ENCODE measurements around the gene CACNA2D4. TPM values are rescaled to one million over a fixed set of nuclear protein-coding genes. Genes with fewer than 3 reads are reported as not detected.

Gene CACNA2D4, protein sequence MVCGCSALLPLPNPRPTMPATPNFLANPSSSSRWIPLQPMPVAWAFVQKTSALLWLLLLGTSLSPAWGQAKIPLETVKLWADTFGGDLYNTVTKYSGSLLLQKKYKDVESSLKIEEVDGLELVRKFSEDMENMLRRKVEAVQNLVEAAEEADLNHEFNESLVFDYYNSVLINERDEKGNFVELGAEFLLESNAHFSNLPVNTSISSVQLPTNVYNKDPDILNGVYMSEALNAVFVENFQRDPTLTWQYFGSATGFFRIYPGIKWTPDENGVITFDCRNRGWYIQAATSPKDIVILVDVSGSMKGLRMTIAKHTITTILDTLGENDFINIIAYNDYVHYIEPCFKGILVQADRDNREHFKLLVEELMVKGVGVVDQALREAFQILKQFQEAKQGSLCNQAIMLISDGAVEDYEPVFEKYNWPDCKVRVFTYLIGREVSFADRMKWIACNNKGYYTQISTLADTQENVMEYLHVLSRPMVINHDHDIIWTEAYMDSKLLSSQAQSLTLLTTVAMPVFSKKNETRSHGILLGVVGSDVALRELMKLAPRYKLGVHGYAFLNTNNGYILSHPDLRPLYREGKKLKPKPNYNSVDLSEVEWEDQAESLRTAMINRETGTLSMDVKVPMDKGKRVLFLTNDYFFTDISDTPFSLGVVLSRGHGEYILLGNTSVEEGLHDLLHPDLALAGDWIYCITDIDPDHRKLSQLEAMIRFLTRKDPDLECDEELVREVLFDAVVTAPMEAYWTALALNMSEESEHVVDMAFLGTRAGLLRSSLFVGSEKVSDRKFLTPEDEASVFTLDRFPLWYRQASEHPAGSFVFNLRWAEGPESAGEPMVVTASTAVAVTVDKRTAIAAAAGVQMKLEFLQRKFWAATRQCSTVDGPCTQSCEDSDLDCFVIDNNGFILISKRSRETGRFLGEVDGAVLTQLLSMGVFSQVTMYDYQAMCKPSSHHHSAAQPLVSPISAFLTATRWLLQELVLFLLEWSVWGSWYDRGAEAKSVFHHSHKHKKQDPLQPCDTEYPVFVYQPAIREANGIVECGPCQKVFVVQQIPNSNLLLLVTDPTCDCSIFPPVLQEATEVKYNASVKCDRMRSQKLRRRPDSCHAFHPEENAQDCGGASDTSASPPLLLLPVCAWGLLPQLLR
- 1 to 10 TPM; 1.0 to 3.0 (median 1.9) TPM for total RNA-seq
- 1.2 TPM for polyA plus RNA-seq
- long read RNA-seq, donor 1, partial matches to known transcripts, result 0 of 3 reads
- long read RNA-seq, donor 1, other reads (novel, unspliced or antisense), result 3 of 3 reads
- long read RNA-seq, donor 2, partial matches to known transcripts, result 2 of 2 reads
- long read RNA-seq, donor 2, other reads (novel, unspliced or antisense), result 0 of 2 reads
- long read RNA-seq, donor 3, partial matches to known transcripts, result 0 of 3 reads
- long read RNA-seq, donor 3, other reads (novel, unspliced or antisense), result 2 of 3 reads
- long read RNA-seq, donor 4, partial matches to known transcripts, result 0 of 1 reads
- long read RNA-seq, donor 4, other reads (novel, unspliced or antisense), result 1 of 1 reads

DNA sequence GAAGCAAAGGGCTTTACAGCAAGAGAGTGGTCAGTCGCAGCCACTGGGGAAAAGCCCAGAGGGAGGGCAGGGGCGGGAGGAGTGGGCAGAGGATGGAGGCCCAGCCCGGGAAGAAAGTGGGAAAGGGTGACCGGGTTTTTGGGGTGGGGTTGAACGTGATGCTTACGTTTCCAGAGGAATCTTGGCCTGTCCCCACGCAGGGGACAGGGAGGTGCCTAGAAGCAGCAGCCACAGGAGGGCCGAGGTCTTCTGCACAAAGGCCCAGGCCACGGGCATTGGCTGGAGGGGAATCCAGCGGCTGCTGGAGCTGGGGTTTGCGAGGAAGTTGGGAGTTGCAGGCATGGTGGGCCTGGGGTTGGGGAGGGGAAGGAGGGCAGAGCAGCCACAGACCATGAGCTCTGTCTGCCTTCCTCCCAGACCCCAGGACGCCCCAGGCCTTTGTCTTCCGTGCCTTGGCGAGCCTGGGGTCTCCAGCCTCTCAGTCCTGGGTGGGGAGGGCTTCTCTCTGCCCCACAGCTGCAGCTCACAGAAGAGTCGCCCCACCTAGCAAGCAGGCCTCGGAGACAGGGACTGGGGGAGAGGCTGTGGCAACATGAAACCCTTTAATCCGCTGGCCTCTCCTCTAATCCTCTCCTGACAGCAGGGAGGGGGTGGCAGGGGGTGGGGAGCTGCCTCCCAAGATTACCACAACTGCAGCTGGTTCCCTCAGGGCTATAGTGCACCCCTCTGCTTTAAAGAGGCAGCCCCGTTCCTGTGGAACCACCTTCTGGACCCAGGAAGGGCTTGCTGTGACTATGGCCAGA lies at the start of gene CACNA2D4:
TSS of gene CACNA2D4 (minus strand) at position 572 of the 803 bp plus-strand sequence. CDS start at position 393, 179 bp downstream.
- Histone ChIP-seq H3K27me3 (ENCODE audit: control insufficient read depth, insufficient read depth) (no peaks in the 10 kb centered on the region), H3K9me3 (ENCODE audit: control insufficient read depth, low read length) (no peaks in the 10 kb centered on the region), H3K4me3 (ENCODE audit: low read length) (no peak within 1 kb of the TSS), H3K27ac (ENCODE audit: low read length) (no peak within 1 kb of the TSS), H3K4me1 (ENCODE audit: control insufficient read depth, insufficient read depth, low read length) (peaks cover 5% of the 10 kb centered on the region)
- intact Hi-C loops (cut with DNase I), result no loop called here
- 59% methylated on average over 18 of the region's 18 CpGs for WGBS
- peak in 2 of 3 donors; percentile 38 to 52 for DNase-seq
- no peak for ATAC-seq

DNA sequence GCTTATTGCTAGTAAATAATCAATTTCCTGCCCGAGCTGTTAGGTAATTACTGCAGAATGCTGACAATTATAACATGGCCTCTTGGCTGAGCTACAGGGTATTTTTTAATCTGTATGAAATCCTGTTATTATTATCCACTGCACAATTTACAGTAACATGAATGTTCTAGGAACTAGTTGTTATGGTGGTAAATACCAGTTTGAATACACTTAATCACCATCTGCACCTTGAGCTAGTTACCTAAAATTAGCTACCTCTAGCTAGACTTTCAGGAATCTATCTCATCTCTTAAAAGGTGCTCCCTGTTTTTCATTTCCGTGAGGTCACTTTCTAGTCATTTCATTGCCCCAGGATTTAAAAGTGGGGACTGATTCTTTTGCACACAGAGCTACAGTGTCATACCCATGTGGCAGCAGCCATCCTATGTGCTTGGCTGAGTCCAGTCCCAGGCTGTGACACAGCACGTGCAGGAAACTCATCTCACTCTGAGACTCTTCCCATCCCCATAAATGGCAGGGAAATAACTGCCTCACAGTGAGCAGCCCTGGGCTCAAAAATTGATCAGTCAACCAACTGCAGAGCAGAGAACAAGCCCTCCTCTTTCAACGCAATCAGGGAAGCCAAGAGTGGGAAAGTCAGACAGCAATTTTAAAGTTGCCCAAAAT lies 48.2 kb upstream of the CACNA2D4 start:
- Histone ChIP-seq H3K9me3 (ENCODE audit: control insufficient read depth, low read length) (no peaks in the 10 kb centered on the region), H3K4me3 (ENCODE audit: low read length) (no peak overlapping the region), H3K4me1 (ENCODE audit: control insufficient read depth, insufficient read depth, low read length) (no peaks in the 10 kb centered on the region), H3K27me3 (ENCODE audit: control insufficient read depth, insufficient read depth) (no peaks in the 10 kb centered on the region), H3K27ac (ENCODE audit: low read length) (no peak overlapping the region)
- intact Hi-C loops (cut with DNase I), result no loop called here
- peak; percentile 76 to 86 for ATAC-seq
- peak in 1 of 3 donors; percentile 40 for DNase-seq
- WGBS, result 68% methylated on average over 4 of the region's 4 CpGs

DNA sequence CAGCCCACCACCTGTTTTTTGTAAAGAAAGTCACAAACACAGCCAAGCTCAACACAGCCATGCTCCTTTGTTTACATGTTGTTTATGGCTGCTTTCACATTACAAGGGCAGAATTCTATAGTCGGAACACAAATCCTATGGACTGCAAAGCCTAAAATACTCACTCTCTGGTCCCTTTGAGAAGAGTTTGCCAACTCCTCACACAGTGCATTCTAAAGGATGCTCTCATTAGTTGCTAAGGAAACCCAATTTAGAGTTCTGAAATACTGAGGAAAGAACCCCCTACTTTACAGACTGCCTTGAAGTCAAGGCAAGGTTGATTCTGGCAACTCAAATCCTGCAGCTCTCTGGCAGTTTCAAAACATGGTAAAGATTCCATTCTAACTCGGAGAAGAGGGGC lies 47.5 kb upstream of the CACNA2D4 start:
- Histone ChIP-seq H3K27ac (ENCODE audit: low read length) (no peak overlapping the region), H3K27me3 (ENCODE audit: control insufficient read depth, insufficient read depth) (no peaks in the 10 kb centered on the region), H3K4me3 (ENCODE audit: low read length) (no peak overlapping the region), H3K9me3 (ENCODE audit: control insufficient read depth, low read length) (no peaks in the 10 kb centered on the region), H3K4me1 (ENCODE audit: control insufficient read depth, insufficient read depth, low read length) (no peaks in the 10 kb centered on the region)
- ATAC-seq (no peak), DNase-seq (no peak)
- intact Hi-C loops (cut with DNase I), result no loop called here
- WGBS, result 90% methylated on average over 2 of the region's 2 CpGs

DNA sequence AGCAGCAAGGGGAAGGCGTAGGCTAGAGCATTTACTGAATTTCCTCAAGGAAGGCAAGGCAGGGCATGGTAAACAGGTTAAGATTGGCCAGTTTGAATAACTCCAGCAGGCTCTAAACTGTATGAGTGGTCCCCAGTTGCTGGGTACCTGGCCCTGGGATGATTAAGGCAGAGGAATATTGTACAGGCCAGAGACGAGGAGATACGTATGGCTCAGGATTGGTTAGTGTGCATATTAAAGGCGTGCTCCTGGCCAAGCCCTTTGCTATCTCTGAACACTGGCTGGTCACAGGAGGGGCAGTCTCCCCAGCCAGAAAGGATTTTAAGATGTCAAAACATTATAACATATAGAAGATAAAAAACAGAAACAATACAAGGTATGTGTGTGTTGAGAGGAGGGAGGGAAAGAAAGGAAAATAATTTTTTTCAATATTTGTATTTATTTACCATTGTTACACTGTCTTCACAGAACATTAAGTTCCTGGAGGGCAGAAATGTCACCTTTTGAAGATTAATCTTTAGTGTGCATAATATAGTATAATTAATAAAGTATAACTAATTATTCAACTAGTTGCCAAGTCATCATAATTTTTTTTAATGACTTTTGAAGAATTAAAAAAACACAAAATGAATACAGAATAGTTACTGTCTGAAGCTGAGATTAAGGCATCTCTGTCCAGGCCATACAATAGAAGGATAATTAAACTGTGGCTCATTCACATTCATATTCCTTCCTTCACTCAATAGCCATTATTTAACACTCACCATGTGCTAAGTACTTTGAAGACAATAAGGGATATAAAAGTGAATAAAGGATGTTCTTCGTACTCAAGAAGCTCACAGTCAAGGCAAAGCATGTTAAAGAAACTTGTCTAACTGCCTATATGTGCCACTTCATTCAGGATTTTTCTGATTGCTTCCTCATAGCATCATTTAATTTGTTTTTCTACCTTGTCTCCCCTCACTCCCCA lies 43.9 kb upstream of the CACNA2D4 start:
- Histone ChIP-seq H3K9me3 (ENCODE audit: control insufficient read depth, low read length) (no peaks in the 10 kb centered on the region), H3K4me3 (ENCODE audit: low read length) (no peak overlapping the region), H3K4me1 (ENCODE audit: control insufficient read depth, insufficient read depth, low read length) (no peaks in the 10 kb centered on the region), H3K27me3 (ENCODE audit: control insufficient read depth, insufficient read depth) (no peaks in the 10 kb centered on the region), H3K27ac (ENCODE audit: low read length) (no peak overlapping the region)
- DNase-seq (no peak), ATAC-seq (no peak)
- WGBS, result 90% methylated on average over 5 of the region's 5 CpGs
- intact Hi-C loops (cut with DNase I), result no loop called here

DNA sequence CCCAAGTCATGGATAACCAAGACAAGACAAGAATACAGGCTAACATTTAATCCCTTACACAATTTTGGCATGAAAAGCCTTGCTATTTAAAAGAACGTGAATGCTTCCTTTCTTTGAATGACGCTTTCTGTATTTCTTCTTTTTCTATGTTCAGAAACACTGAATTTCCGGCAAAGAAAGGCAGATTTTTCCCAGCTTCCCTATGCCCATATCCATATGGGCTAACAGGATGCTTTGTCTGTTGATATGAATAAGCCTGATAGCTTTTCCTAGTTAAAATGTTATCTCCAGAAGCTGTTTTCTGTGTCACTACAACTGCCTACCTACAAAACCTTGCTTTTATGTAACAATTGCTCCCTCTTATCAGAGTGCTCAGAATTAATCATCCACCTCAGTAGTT lies 38.3 kb upstream of the CACNA2D4 start:
- intact Hi-C loops (cut with DNase I), result no loop called here
- no peak overlapping the region for H3K4me3 ChIP-seq (ENCODE audit: low read length)
- 89% methylated on average over 3 of the region's 3 CpGs for WGBS

DNA sequence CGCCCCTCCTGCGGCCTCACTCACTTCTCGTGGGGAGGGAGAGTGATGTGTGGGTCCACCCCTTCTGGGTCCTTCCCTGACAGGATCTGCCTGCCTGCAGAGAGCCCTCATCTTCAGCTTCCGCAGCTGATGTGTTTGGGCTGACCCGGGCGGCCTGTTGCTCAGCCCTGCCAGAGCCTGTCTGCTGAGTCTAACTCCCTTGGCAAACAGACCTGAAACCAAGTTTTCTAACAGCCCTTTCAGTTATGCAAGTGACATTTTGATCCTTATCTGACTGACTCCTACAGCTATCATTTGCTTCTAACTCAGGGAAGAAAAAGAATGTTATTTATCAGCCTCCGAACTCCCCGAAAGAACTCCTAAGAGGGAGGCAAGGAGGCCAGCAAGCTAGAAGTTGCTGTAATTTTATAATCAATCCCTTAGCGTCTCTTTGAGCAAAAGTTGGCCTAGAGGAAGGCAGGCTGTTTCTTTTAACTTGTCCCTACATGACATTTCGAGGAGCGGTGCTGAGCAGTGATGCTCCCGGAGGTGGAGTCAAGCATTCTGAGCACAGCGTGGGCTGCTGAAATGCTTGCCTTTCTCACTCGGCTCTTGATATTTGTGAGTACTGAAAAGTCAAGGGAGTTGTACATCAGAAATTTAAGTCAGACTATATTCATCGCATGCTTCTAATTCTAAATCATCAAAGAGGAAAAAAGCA lies 31.5 kb upstream of the CACNA2D4 start:
- no peak overlapping the region for H3K27ac ChIP-seq (ENCODE audit: low read length)
- ATAC-seq, result peak; percentile 56 to 67
- H3K4me3 ChIP-seq (ENCODE audit: low read length), result no peak overlapping the region
- WGBS, result 55% methylated on average over 15 of the region's 15 CpGs
- DNase-seq, result peak in 2 of 3 donors; percentile 45 to 67
- H3K4me1 ChIP-seq (ENCODE audit: control insufficient read depth, insufficient read depth, low read length), result peaks cover 3% of the 10 kb centered on the region
- H3K9me3 ChIP-seq (ENCODE audit: control insufficient read depth, low read length), result no peaks in the 10 kb centered on the region
- intact Hi-C loops (cut with DNase I), result no loop called here
- H3K27me3 ChIP-seq (ENCODE audit: control insufficient read depth, insufficient read depth), result no peaks in the 10 kb centered on the region

More for the DNA sequence above, 38.3 kb upstream of the CACNA2D4 start:
- no peaks in the 10 kb centered on the region for H3K4me1 ChIP-seq (ENCODE audit: control insufficient read depth, insufficient read depth, low read length)
- DNase-seq, result no peak
- no peak for ATAC-seq
- no peak overlapping the region for H3K27ac ChIP-seq (ENCODE audit: low read length)
- H3K27me3 ChIP-seq (ENCODE audit: control insufficient read depth, insufficient read depth), result no peaks in the 10 kb centered on the region
- H3K9me3 ChIP-seq (ENCODE audit: control insufficient read depth, low read length), result no peaks in the 10 kb centered on the region

DNA sequence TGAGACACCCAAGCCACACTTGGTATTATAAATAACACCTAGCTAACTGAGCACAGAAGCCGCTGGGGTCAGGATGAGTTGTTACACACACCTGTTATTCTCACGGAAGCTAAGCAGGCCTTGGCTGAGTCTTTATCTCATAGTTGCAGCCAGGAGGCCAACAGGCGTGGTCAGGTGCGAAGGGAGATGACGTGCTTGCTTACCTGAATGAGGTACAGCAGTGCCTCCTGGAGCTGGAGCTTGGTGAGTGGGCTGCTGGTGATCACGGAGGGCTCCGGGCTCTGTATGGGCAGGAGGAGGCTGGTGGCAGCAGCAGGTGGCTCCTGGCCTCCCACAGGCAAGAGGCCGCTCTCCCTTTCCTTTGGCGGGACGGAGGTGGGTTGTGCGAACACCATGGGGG lies 30.4 kb upstream of the CACNA2D4 start:
- DNase-seq (peak in 2 of 3 donors; percentile 22 to 30), ATAC-seq (peak in 1 of 2 donors; percentile 33)
- H3K9me3 ChIP-seq (ENCODE audit: control insufficient read depth, low read length), result no peaks in the 10 kb centered on the region
- 97% methylated on average over 11 of the region's 11 CpGs for WGBS
- H3K4me3 ChIP-seq (ENCODE audit: low read length), result no peak overlapping the region
- H3K27ac ChIP-seq (ENCODE audit: low read length), result no peak overlapping the region
- no peaks in the 10 kb centered on the region for H3K27me3 ChIP-seq (ENCODE audit: control insufficient read depth, insufficient read depth)
- peaks cover 3% of the 10 kb centered on the region for H3K4me1 ChIP-seq (ENCODE audit: control insufficient read depth, insufficient read depth, low read length)
- intact Hi-C loops (cut with DNase I), result no loop called here

DNA sequence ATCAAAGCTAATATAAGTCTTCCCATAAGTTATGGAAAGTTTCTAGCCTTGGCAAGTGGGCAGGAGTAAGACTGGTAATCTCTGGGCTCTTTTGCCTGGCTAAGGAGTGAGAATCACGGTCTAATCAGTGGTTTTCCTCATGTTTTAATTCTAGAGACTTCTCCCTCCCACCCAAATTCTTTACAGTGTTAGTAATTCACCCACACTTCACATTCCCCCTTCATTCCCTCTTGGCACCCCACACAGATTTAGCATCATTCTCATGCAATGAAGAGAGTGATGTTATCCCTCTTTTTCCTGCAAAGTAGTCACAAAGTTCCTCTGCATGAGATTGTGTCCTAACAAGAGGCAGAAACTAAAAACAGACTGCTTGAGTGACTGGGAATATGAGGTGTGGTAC lies 28.6 kb upstream of the CACNA2D4 start:
- H3K27me3 ChIP-seq (ENCODE audit: control insufficient read depth, insufficient read depth), result no peaks in the 10 kb centered on the region
- H3K27ac ChIP-seq (ENCODE audit: low read length), result no peak overlapping the region
- H3K9me3 ChIP-seq (ENCODE audit: control insufficient read depth, low read length), result no peaks in the 10 kb centered on the region
- ATAC-seq, result no peak
- DNase-seq, result no peak
- intact Hi-C loops (cut with DNase I), result no loop called here
- H3K4me1 ChIP-seq (ENCODE audit: control insufficient read depth, insufficient read depth, low read length), result peaks cover 3% of the 10 kb centered on the region
- H3K4me3 ChIP-seq (ENCODE audit: low read length), result no peak overlapping the region
- WGBS, result 63% methylated on average over 1 of the region's 1 CpG

Measured in right cardiac atrium (tissue), 5 donors.